Suprapubic skin (tissue), 4 donors: ENCODE measurements around the gene TNNC1. TPM values are rescaled to one million over a fixed set of nuclear protein-coding genes. Genes with fewer than 3 reads are reported as not detected.

Experiments
- DNase-seq, 2 donors: peaks; one replicate each; pipeline ENCODE4 v3.0.0-alpha.2; 2019; ENCODE audit warnings: low spot score in 2 of 2
- H3K27ac ChIP-seq: fragments of 200-600 bp; sonication (generic); one replicate; pipeline ENCODE4 v1.5.1; 2019
- H3K27me3 ChIP-seq: fragments of 200-600 bp; sonication (generic); one replicate; pipeline ENCODE4 v1.5.1; 2019
- H3K36me3 ChIP-seq: fragments of 200-600 bp; sonication (generic); one replicate; pipeline ENCODE4 v1.5.1; 2019
- H3K4me1 ChIP-seq: fragments of 200-600 bp; sonication (generic); one replicate; pipeline ENCODE4 v1.5.1; 2019
- H3K4me3 ChIP-seq: fragments of 200-600 bp; sonication (generic); one replicate; pipeline ENCODE4 v1.5.1; 2019; ENCODE audit warnings: mild to moderate bottlenecking
- H3K9me3 ChIP-seq: fragments of 200-600 bp; sonication (generic); one replicate; pipeline ENCODE4 v1.5.1; 2019
- EP300 ChIP-seq: sonication (generic); formaldehyde crosslinking; IDR thresholded peaks from one replicate; pipeline ENCODE4 v1.6.1; 2017; ENCODE audit warnings: antibody characterized with exemption
- POLR2A ChIP-seq, 2 donors: fragments of 450-650 bp; IDR thresholded peaks; one replicate each; pipeline ENCODE4 v1.6.1; 2017; ENCODE audit warnings: antibody characterized with exemption in 2 of 2, mild to moderate bottlenecking in 2 of 2, moderate library complexity in 2 of 2
- POLR2AphosphoS5 ChIP-seq, 3 donors: sonication (generic); formaldehyde crosslinking; IDR thresholded peaks; one replicate each; pipeline ENCODE4 v1.6.1; 2017; ENCODE audit warnings: antibody characterized with exemption in 3 of 3
- WGBS: methylation state at CpG from one replicate; pipeline ENCODE4 v1.1.5; 2018; 5-methylcytosine and 5-hydroxymethylcytosine counted together
- total RNA-seq, 4 donors: library from RNA; depleted of rRNA; stranded (reverse); fragments of >200 nt; gene quantifications; one replicate each; pipeline ENCODE4 v1.1.0, GENCODE V29; 2016
- TF ChIP-seq, protein P1 (sequence below), 2 donors: fragments of 200-600 bp in 1 of 2; fragments of 450-650 bp in 1 of 2; sonication (generic) in 1 of 2; IDR thresholded peaks; one replicate each; pipeline ENCODE4 v1.5.1; 2016 to 2019; ENCODE audit warnings: antibody characterized with exemption in 2 of 2, mild to moderate bottlenecking in 1 of 2, moderate library complexity in 1 of 2

Gene TNNC1
- total RNA-seq, 4 donors from 2014 or later: 1.4 to 15.9 (median 8.4) TPM

DNA sequence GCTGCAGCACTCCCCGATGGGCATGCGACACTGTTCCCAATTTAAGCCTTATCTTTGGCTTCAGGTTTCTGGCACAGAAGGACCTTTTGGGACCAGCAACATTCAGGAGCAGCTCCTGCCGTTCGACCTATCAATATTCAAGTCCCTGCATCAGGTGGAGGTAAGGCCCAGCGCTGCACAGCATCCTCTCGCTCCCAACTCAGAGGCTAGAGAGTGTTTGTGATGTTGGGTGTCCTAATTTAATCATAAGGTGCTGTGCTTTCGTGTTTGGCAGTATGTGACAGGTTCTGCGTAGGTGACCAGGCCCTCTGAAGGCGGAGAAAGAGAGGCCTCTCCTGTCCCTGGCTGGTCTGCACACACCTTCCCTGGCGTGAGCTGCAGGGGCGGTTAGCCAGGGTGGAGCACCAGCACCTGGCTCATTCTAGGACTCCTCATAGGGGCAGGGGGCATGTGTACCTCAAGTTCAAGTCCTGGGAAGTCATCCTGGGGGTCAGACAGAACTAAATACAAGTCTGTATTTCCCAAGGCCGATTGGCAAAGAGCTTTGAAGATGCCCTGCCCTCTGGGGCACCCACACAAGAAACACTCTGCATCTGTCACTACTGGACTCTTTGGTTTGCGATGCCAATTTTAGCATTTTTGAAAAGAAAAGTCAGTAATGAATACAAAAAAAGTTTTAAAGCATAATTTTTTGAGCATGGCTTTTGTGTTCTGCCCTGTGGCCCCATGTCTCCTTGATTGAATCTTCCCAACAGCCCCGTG, 18.6 kb upstream of the TNNC1 start:
- no peak for DNase-seq
- 73% methylated on average over 13 of the region's 14 CpGs for WGBS
- no peaks in the 10 kb centered on the region for H3K9me3 ChIP-seq
- no peak overlapping the region for H3K4me3 ChIP-seq
- no peak for TF ChIP-seq POLR2AphosphoS5 (IDR thresholded peaks at IDR 0.05)
- TF ChIP-seq, protein P1, sequence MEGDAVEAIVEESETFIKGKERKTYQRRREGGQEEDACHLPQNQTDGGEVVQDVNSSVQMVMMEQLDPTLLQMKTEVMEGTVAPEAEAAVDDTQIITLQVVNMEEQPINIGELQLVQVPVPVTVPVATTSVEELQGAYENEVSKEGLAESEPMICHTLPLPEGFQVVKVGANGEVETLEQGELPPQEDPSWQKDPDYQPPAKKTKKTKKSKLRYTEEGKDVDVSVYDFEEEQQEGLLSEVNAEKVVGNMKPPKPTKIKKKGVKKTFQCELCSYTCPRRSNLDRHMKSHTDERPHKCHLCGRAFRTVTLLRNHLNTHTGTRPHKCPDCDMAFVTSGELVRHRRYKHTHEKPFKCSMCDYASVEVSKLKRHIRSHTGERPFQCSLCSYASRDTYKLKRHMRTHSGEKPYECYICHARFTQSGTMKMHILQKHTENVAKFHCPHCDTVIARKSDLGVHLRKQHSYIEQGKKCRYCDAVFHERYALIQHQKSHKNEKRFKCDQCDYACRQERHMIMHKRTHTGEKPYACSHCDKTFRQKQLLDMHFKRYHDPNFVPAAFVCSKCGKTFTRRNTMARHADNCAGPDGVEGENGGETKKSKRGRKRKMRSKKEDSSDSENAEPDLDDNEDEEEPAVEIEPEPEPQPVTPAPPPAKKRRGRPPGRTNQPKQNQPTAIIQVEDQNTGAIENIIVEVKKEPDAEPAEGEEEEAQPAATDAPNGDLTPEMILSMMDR (IDR thresholded peaks at IDR 0.05): no peak
- TF ChIP-seq POLR2A (IDR thresholded peaks at IDR 0.05): no peak
- no peak for TF ChIP-seq EP300
- H3K36me3 ChIP-seq: peaks cover 65% of the 10 kb centered on the region
- H3K4me1 ChIP-seq: peaks cover 24% of the 10 kb centered on the region
- H3K27me3 ChIP-seq: no peaks in the 10 kb centered on the region
- H3K27ac ChIP-seq: no peak overlapping the region

DNA sequence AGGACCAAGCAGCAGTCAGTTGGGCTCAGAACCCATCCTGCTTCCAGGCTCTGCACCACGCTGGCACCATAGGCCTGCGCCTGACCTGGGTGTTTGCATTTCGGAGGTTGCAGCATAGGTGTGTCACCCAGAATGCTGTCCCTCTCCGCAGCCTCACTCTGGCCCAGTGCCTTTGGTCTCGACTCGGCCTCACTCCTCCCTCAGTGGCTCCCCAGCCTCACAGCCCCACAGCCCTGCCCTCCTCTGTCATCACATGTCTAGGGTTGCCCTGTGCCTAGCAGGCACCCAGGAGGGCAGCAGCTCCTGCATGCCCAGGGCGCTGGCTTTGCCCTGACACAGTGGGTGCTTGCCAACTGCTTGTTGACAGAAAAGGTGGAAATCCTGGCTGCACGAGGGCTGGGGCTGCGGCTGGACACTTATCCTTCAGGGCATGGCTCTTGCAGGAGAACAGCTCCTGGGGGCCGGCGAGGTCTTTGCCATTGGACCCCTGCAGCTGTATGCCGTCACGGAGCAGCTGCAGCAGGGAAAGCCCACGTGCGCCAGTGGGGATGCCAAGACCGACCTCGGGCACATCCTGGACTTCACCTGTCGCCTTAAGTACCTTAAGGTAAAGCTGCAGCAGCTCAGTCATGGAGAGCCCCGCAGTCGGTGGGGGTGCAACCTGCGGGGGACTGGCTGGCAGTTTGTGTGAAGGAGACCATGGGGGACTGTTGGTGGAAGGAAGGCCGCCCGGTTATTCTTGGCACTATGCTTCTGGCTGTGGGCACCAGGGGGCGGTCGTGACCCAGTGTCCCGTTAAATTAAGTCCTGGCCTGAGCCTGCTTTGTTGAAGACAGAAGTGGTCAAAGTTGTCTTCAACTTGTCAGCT, 17.8 kb upstream of the TNNC1 start:
- WGBS: 64% methylated on average over 20 of the region's 26 CpGs
- TF ChIP-seq, protein P1 (IDR thresholded peaks at IDR 0.05): peak; percentile 22 to 54
- TF ChIP-seq POLR2A (IDR thresholded peaks at IDR 0.05): no peak
- H3K4me1 ChIP-seq: peaks cover 24% of the 10 kb centered on the region
- H3K36me3 ChIP-seq: peaks cover 57% of the 10 kb centered on the region
- no peak for DNase-seq
- no peaks in the 10 kb centered on the region for H3K9me3 ChIP-seq
- H3K4me3 ChIP-seq: no peak overlapping the region
- H3K27ac ChIP-seq: no peak overlapping the region
- H3K27me3 ChIP-seq: no peaks in the 10 kb centered on the region

DNA sequence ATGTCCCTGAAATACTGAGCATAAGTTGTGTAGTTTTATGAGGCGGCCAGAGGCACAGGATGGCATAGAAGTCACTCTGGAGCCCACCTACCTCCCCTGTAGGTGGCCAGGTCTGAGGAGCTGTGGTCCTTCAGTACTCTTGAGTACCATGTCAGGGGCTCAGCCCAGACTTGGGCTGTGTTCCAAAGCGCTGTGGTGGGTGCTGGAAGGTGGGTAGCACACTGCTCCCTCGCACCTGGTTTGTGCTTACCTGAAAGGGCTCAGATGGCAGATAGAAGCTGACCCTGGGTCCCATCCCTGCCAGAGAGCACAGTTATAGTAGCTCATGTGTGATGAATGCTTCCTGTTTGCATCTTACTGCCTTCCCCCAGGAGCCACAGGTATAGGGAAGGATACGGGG, 17.1 kb upstream of the TNNC1 start:
- 93% methylated on average over 3 of the region's 4 CpGs for WGBS
- Histone ChIP-seq H3K36me3 (peaks cover 50% of the 10 kb centered on the region), H3K27ac (no peak overlapping the region), H3K4me1 (peaks cover 24% of the 10 kb centered on the region), H3K27me3 (no peaks in the 10 kb centered on the region), H3K4me3 (no peak overlapping the region), H3K9me3 (no peaks in the 10 kb centered on the region)
- no peak for DNase-seq
- TF ChIP-seq POLR2A (IDR thresholded peaks at IDR 0.05) (no peak), POLR2AphosphoS5 (IDR thresholded peaks at IDR 0.05) (no peak), EP300 (no peak)
- TF ChIP-seq, protein P1 (IDR thresholded peaks at IDR 0.05): no peak

DNA sequence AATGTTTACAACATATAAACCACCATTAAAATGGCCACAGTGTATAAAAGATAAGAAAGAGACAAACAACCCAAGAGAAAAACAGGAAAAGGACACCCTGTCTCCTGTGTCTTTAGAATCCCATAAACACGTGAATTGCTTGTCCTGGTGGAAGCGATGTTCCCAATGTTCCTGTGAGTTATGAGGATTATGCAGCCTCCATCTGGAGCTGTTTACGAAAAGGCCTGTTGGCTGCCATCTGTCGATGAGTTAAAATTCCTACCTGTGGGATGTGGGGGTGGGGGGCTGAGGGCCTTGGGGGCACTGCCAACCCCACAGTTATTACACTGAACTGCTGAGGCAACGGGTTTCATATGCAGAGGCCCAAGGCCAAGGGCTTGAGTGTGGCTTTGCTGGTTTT, 15.2 kb upstream of the TNNC1 start:
- H3K27ac ChIP-seq: no peak overlapping the region
- 70% methylated on average over 5 of the region's 5 CpGs for WGBS
- H3K36me3 ChIP-seq: peaks cover 43% of the 10 kb centered on the region
- no peak for DNase-seq
- no peaks in the 10 kb centered on the region for H3K9me3 ChIP-seq
- no peak for TF ChIP-seq POLR2A (IDR thresholded peaks at IDR 0.05)
- no peak for TF ChIP-seq POLR2AphosphoS5 (IDR thresholded peaks at IDR 0.05)
- TF ChIP-seq EP300: no peak
- TF ChIP-seq, protein P1 (IDR thresholded peaks at IDR 0.05): no peak
- no peak overlapping the region for H3K4me3 ChIP-seq
- no peaks in the 10 kb centered on the region for H3K27me3 ChIP-seq
- peaks cover 24% of the 10 kb centered on the region for H3K4me1 ChIP-seq

DNA sequence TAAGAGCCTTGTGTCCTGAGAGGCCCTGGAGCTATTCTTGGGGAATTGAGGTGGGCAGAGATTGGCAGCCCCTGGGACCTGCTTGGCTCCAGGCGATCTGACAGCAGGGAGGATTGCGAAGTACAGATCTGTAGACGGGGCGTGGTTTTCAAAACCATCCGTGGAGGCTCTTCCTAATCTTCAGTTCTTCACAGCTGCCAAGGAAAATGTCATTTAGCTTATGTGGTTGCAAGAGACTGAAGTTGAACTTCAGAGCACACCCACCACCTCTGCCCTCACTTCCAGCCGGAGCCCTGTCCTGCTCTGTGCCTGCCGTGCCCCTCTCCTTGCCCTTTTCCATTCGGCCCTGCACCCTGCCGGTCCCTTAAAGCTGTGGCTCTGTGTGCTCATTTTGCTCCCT, 14.5 kb upstream of the TNNC1 start:
- Histone ChIP-seq H3K27me3 (no peaks in the 10 kb centered on the region), H3K27ac (no peak overlapping the region), H3K4me1 (peaks cover 24% of the 10 kb centered on the region), H3K9me3 (no peaks in the 10 kb centered on the region), H3K4me3 (no peak overlapping the region), H3K36me3 (peaks cover 38% of the 10 kb centered on the region)
- TF ChIP-seq POLR2A (IDR thresholded peaks at IDR 0.05) (no peak), POLR2AphosphoS5 (IDR thresholded peaks at IDR 0.05) (no peak), EP300 (no peak)
- TF ChIP-seq, protein P1 (IDR thresholded peaks at IDR 0.05): no peak
- WGBS: 56% methylated on average over 9 of the region's 9 CpGs
- no peak for DNase-seq
